Kidney epithelial cell (primary cell): Measurements from ENCODE around the gene COX15. TPM values are rescaled to one million over a fixed set of nuclear protein-coding genes. Genes with fewer than 3 reads are reported as not detected.

Experiments used
- DNase-seq: peaks from one replicate; pipeline ENCODE4 v3.0.0-alpha.2; 2010; ENCODE audit warnings: low read depth
- H3K27me3 ChIP-seq: 2 replicates; pipeline ENCODE4 v1.6.0; 2011; ENCODE audit warnings: low read length; ENCODE audit not compliant: control insufficient read depth, insufficient read depth
- H3K36me3 ChIP-seq: 2 replicates; pipeline ENCODE4 v1.5.1; 2011; ENCODE audit warnings: low read length; ENCODE audit not compliant: control insufficient read depth, insufficient read depth
- H3K4me3 ChIP-seq: 2 replicates; pipeline ENCODE4 v1.5.1; 2011; ENCODE audit warnings: low read depth, mild to moderate bottlenecking, control low read depth, low read length
- CTCF ChIP-seq: IDR thresholded peaks from 2 replicates; pipeline ENCODE4 v1.5.1; 2011; ENCODE audit warnings: mild to moderate bottlenecking, moderate library complexity, low read length, control low read depth, inconsistent platforms; ENCODE audit not compliant: insufficient read depth, poor library complexity, severe bottlenecking
- total RNA-seq: library from RNA; depleted of rRNA; stranded (reverse); fragments of >200 nt; gene quantifications from 2 replicates; pipeline ENCODE4 v1.2.3, GENCODE V29; 2015

Gene COX15
- 44.4 and 45.9 TPM in 2 replicates for total RNA-seq

DNA sequence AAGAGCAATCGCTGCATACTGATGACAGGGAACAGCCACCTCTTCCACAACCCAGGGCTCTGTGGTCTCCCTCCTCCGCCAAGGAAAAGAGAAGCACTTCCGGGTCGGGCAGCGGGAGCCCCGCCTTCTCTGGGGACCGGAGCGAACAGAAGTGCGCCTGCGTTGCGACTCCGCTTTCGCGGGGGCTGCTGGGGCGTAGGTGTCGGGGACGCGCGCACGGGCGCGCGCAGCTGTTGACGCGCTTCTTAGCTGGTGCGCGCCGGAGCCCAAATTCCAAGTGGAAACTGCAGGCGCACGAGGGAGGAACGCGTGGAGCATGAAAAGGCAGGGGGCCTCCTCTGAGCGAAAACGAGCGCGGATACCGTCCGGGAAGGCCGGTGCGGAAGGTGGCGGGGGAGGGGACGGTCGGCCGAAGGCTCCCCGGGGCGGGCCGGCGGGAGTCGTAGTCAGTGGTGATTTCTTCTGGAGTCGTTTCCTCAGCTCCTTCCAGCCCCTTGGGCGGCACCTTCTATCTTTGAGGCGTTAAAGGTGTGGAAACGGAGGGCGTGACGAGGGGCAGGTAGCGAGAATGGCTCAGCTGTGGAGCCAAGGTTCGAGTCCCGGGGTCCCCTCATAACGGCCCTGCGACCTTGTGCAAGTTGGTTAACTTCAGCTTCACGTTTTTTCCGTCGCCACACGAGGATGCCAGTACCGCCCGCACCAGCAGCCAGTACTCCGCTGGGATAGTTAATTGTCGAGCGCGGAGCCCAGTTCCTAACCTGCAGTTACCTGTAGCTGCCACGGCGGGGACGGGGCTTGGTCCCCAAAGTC, at the start of gene COX15, which contains the start of gene CUTC:
TSS of gene COX15 (minus strand) at position 95 of the 810 bp plus-strand sequence. CDS start at position 17, 78 bp downstream.
TSS of gene CUTC (plus strand) at position 202 of the 810 bp plus-strand sequence. CDS start at position 317, 115 bp downstream.
- no peaks in the 10 kb centered on the region for H3K36me3 ChIP-seq
- TF ChIP-seq CTCF, result peak; percentile 31
- no peaks in the 10 kb centered on the region for H3K27me3 ChIP-seq
- H3K4me3 ChIP-seq, result peak within 1 kb of the TSS; percentile 73
- DNase-seq, result peak; percentile 87

- no peak for DNase-seq
- TF ChIP-seq CTCF, result no peak
- Histone ChIP-seq H3K36me3 (no peaks in the 10 kb centered on the region), H3K4me3 (no peak overlapping the region), H3K27me3 (no peaks in the 10 kb centered on the region)
Observed at GRCh38 chr10:99779335-99779734, 47.4 kb upstream of the COX15 start.

GRCh38 chr10:99777918-99778714, 46.2 kb upstream of the COX15 start:
- Histone ChIP-seq H3K4me3 (no peak overlapping the region), H3K27me3 (no peaks in the 10 kb centered on the region), H3K36me3 (no peaks in the 10 kb centered on the region)
- no peak for DNase-seq
- no peak for TF ChIP-seq CTCF

DNA sequence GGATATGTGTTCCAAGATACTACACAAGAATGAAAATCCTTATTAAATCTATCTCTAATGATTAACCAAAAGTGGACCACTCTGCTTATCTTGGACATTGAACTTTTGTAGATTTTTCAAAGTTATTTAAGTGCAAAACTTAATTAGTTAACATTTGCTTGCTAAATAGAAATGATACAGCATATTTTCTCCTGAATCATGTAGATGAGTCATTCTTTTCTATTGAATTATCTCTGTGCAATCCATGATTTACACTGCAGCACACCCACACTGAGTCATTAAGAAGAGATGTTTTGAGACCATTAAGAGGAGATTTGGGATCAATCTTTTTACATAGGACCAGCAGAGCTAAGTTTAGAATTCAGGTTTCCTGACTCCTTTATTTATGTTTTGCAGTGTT, 43.9 kb upstream of the COX15 start:
- DNase-seq, result peak; percentile 63
- Histone ChIP-seq H3K4me3 (no peak overlapping the region), H3K27me3 (no peaks in the 10 kb centered on the region), H3K36me3 (no peaks in the 10 kb centered on the region)
- TF ChIP-seq CTCF, result no peak

GRCh38 chr10:99770408-99771045, 38.6 kb upstream of the COX15 start:
- TF ChIP-seq CTCF, result no peak
- DNase-seq, result no peak
- H3K27me3 ChIP-seq, result no peaks in the 10 kb centered on the region
- no peaks in the 10 kb centered on the region for H3K36me3 ChIP-seq
- no peak overlapping the region for H3K4me3 ChIP-seq
